CD4-positive, alpha-beta T cell treated with Interleukin-4 for 1 hour (primary cell): ENCODE results near the gene ZNF423.

Source experiments
- DNase-seq, 2 donors: peaks; one replicate each; pipeline ENCODE4 v3.0.0-alpha.2; 2020 to 2022

The ZNF423 gene

GRCh38 chr16:49780433-49780832, 75.5 kb downstream of the ZNF423 start:
- no peak for DNase-seq

DNA sequence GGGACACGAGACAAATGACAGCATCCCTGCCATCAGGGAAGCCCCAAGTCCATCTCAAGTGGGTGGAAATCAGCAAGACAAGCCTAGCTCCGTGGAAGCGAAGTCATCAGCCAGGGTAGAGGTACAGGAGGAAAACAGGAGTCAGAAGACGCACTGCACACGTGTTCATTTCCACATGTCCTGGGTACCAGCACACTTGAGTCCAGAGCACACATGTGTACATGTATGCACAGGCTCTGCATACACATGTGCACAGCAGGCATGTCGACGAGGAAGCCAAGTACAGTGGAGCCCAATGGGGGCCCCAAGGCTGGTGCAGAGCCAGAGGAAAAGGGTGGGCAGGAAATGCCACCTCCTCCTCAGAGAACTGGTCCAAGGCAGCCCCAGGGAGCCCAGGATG, 75.9 kb downstream of the ZNF423 start:
- DNase-seq: no peak

GRCh38 chr16:49778202-49778930, 77.5 kb downstream of the ZNF423 start:
- DNase-seq: no peak

GRCh38 chr16:49776734-49777133, 79.2 kb downstream of the ZNF423 start:
- no peak for DNase-seq

DNA sequence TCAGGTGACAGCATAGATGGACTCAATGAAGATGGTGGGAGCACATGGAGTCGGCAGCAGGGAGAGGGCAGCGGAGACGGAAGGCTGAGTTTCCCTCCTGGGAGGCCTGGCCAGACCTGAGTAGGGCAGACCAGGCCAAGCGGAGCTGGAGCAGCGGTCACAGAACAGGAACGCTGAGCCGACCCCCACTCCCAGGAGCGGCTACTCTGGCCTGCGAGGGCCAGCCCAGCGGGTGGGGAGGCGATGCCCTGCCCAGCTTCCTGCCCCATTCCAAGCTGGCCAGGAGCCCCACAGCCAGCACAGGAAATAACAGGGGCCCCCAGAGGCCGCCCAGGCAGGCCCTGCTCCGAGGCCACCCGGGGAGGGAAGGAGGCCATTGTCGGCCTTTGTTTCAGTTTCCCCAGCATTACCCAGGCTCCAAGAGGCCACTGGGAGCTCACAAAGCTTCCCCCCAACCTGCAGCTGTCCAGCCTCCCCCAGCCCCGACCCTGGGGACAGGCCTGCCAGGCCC, 79.8 kb downstream of the ZNF423 start:
- DNase-seq: no peak

- DNase-seq: no peak
These were observed 80.3 kb downstream of the ZNF423 start for GRCh38 chr16:49775581-49775980.

DNA sequence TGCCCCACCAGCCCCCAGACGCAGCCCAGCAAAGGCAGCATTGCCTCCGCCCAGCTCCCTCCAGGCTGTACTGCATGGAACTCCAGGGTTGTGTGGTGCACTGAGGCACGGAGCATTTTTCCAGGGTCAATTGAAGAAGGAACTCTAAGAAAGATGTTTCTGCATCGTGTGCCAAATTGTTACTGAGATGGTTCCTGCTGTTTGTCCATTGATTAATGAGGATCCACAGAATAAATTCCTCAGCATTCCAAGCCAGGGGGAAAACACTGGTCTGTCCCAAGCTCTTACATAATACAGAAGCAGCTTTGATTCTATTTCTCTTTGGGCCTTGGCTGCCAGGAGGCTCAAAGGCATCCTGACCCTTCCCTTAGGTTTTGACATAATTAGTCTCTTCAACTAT, 80.9 kb downstream of the ZNF423 start:
- DNase-seq: no peak

- DNase-seq: no peak
These were observed 82.1 kb downstream of the ZNF423 start for GRCh38 chr16:49773534-49774475.

DNA sequence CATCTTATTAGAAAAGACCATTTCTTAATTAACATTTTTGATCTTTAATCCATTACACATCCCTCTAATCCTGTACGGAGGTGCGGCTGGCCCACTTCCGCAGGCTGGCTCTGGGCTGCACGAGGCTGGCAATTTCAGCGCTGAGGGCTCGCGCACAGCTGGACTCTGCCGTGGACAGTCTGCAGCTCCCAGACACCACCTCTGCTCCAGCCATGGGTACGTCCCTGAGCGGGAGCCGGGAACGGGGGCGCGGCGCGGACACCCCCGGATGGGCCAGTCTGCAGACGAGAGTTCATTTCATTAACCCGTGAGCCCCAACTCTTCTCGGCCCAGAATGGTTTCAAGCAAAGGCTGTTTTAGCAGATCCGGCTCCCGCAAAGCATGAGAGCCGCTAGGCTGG, 87.9 kb downstream of the ZNF423 start:
- no peak for DNase-seq

GRCh38 chr16:49767414-49767813, 88.5 kb downstream of the ZNF423 start:
- DNase-seq: no peak

- DNase-seq: no peak
These were observed 89.7 kb downstream of the ZNF423 start for GRCh38 chr16:49766225-49766624.

DNA sequence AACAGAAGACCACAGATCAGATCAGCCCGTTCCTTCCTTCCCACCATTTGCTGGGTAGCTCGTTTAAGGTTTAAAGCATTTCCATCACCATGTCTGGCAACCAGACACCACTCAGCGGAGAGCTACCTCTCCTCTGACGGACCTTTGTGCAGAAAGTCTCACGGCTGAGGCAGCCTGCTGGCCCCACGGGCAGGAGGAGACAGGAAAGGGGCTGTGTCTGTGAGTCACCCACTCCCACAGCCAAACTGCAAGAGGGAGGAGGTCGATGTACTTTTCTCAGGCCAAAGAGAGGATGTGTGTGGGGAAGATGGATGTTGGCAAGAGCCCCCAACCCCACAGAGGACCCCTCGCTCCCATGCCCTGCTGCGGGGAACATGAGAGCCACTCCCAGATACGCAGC, 92.1 kb downstream of the ZNF423 start:
- DNase-seq: no peak

- DNase-seq: no peak
These were observed 95.1 kb downstream of the ZNF423 start for GRCh38 chr16:49760815-49761214.

DNA sequence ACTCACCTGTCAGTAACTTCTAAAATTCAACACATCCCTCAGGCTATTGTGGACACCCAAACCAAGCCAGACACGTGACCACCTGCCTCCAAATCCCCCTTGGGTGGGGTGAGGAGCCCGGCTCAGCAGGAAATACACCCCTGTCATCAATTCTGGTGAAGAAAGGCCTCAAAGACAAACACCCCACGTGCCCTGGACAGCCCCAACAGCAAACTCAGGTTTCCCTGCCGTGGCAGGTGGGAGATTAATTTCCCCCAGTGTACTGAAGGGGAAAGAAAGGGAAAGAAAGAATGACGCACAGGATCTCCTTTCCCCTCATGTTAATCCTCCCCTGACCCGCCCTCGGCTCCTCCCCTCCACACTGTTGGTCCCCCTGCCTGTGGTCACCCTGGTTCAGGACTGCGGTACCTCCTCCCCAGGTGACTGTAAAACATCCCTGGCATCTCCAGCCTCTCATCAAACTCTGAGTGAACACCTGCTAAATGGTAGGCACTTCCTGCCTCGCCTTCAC, 98.3 kb downstream of the ZNF423 start:
- no peak for DNase-seq

DNA sequence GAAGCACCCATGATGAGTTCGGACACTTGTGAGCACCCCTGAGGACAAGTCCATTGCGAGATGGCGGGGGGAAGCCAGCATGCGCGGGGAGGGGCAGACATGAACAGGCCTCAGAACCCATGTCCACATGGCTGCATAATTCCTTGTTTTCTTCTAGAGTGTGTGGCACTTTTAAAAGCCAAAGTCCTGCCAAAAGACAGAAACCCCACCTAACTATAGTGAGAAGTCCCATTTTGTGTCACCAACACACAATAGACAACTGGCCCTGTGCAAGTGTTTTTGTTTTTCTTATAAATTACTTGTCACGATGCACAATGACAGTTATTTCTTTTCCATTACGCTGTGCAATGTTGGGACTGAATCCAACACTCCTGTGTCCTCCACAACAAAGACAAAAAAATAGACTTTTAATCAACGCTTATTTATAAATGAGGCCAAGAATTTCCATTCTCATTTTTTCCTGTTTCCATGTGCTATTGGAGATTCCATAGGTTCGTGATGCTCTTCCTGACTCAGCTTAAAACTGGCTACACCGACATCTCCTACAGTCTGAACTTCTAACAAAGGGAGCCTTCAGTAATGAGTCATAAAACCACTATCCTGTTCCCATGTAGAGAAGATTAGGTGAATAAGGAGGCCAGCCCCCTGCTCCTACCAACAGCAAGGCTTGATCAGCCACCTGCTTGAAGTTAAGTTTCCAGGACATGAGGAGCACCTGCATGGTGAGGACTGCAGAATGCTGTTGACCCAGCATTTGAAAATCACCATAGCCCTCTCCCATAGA, 98.9 kb downstream of the ZNF423 start:
- DNase-seq: no peak

- no peak for DNase-seq
These were observed 100.0 kb downstream of the ZNF423 start for GRCh38 chr16:49755716-49756505.

DNA sequence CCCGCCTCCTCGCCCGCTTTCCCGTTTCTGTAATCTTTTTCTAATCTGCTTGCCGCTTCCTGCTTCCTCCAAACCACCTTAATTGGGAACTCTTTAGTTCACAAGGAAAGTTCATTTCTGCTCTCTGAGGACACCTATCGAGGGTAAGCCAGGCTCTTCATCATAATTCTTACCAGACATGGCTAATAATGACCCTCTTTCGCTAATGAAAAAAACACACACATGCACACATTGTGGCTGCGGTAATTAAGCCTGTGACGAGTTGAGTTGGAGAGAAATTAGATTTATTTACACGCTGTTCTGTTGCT, 100.6 kb downstream of the ZNF423 start:
- DNase-seq: no peak

DNA sequence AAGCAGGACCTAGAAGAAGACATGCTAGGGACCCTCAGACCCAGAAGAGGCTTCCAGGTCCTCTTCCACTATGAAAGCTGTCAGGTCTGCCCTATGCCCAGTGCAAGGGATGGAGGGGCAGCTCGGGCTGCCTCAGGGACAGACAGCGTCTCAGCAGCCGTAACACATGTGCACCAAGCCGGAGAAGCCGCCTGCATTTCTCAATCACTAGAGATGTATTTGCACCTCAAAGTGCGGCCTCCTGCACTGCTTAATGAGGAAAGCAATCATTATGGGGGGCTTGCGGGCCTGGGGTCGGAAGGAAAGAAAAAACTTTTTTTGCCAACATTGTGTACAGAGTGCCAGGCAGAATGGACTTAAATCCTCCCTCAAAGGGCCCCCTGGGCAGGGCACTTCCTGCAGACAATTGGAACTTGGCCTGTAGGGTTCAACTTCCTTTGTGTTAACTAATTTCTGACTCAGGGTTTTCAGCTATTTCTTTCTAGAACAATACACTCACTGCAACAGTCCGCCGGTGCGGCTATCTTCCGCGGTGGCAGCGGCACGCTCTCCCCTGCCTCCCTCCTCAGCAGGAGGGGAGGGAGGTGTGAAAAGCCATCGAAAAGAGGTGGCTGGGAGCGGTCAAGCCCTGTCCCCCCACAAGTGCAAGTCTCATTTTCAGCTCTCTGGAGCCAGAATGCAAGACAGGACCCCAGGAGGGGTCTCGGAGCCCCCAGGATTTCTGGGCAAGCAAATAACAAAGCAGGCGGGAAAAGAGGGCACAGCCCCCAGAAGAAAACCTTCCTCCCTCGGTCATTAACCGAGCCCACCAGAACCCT, 101.2 kb downstream of the ZNF423 start:
- no peak for DNase-seq

DNA sequence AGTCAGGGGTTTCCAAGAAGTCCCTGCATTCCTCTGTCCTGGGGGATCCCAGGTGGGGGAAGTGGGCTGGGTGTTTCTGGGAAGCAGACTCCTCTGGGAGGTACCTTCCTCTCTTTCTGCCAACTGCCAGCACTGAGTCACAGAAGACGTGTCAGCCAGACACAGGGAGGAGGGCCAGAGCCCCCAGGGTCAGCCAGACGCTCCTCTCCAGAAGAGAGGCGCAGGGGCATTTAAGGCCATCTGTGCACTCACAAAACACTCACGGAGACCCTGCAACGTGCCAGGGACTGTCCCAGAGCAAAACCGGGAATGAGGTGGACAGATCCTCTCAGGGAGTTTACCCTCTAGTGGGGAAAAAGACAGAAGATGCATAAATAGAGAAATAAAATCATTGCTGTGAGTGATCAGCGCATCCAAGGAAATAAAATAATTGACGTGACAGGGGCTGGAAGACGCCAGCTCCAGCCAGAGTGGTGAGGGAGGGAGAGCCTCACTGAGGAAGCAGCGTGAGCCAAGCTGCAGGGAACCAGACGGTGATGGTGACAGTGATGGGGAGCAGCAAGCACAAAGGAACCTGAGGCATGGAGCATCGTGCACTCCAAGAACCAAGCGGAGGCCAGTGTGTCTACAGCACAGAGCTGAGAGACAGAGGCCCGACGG, 105.4 kb downstream of the ZNF423 start:
- no peak for DNase-seq

GRCh38 chr16:49749816-49750215, 106.1 kb downstream of the ZNF423 start:
- no peak for DNase-seq

DNA sequence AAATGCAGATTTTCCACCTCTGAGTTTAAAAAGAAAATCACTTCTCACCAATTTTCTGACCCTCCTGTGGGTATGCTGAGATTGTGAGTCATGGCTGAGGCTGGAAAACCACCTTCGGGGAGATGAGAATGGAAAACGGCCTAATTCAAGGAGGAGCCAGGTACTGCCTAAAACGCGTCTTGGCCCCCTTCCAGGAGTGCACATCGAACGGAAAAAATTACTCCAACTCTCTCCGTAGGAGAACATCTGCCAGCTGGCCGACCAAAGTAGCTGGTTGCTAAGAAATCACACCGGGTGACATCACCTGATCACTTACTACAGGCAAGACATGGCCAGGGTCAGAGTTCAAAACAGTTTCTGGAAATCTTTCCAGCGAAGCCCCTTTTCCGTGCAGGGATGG, 107.6 kb downstream of the ZNF423 start:
- DNase-seq: no peak
